ENCODE measurements around the gene FGF3.

Gene FGF3

GRCh38 chr11:69818603-69819441 lies at the start of gene FGF3:
TSS of gene FGF3 (minus strand) at chr11:69819416. CDS start at chr11:69818933, 483 bp downstream.
- no peak for DNase-seq (ENCODE audit: low spot score)

DNA sequence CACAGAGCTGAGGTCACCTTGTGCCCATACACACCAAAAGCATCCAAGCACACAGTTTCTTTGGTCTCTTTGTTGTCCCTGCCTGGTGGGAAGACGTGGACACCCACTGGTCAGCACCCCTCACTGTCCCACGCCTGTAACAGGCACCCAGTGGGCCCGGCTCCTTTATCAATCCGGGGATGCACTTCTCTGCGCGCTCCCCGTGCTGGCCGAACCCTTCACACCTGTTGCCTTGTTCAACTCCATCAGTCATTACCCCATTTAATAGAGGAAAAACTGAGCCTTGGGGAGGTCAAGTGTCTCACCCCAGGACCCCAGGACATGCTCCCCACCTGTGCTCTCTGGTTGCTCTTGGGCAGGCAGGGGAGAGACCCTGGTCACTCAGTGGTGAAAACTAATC lies 49.7 kb upstream of the FGF3 start:
- DNase-seq (ENCODE audit: low spot score) = no peak

DNA sequence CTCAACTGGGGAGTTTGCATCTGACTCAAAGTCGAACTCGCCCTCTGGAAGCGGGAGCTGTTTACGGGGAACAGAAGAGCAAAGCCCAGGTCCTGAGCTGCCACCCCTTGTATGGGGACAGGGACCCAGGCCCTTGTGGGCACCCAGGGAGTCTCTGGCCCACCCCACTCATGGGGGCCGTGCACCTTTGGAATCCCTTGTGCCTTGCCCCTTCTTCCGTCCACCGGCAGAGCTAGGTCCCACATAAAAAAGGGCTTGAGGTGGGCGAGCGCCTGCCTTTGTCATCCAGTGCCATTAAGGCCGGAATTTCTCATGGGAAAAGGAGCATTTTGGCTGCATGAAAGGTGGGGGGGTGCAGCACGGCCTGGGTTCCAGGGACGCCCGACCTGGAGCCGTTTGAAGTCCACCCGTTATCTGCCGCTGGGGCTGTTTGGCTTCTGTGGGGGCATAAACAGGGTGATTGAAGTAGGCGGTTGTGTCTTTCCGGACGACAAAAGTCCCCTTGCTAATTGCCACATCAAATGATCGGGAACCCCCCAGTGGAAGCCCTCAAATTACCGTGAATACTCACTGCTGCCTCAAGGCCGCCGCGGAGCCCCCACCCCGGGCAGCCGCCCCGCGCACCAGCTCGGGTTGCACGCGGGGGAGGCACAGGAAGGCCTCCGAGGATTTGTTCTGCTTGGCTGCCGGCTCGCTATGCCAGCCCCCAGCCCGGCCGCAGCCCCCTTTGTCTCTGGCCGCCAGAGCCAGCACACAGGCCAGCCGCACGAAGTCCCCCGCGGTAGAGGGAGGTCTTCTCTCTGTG lies 49.0 kb upstream of the FGF3 start:
- no peak for DNase-seq (ENCODE audit: low spot score)

DNA sequence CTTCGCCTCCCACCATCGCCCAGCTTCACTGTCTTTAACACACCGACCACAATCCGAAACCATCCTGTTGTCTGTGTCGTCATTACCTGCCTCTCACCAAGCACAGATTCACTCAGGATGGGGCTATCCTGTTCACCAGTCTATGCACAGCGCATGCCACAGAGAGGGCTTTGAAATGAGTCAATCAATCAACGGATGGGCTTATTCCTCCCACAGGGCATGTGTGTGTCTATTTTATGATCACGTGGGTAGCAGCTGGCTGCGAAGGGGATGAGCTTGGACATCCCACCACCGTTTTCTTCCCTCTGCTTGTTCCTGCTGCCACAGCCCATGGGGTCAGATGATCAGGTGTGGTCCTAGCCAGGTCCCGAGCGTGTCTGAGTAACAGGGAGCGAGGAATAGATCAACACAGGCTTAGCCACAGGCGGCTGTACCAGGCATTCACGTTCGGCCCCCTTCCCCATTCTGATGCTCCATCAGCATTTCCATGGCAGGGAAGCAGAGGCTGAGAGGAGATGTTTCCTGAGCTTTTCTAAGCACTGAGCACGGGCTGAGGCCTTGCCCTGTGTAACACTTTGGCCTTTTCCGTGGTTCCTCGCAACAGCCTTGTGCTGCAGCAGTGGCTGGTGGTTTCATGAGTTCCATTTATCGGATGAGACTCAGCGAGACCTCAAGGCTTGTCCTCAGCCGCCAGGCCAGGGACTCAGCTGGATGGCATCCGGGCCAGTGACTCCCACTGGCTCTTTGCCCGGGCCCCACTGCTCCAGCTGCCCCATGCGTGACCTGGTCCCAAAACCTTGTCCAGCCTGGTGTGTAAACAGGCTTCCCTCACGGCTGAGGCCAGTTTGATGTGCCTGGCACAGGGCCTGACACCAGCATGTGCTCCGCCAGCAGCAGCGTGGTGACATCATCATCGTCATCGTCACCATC lies 48.1 kb upstream of the FGF3 start:
- DNase-seq (ENCODE audit: low spot score) = no peak

GRCh38 chr11:69866648-69867047 lies 47.4 kb upstream of the FGF3 start:
- DNase-seq (ENCODE audit: low spot score) = no peak

DNA sequence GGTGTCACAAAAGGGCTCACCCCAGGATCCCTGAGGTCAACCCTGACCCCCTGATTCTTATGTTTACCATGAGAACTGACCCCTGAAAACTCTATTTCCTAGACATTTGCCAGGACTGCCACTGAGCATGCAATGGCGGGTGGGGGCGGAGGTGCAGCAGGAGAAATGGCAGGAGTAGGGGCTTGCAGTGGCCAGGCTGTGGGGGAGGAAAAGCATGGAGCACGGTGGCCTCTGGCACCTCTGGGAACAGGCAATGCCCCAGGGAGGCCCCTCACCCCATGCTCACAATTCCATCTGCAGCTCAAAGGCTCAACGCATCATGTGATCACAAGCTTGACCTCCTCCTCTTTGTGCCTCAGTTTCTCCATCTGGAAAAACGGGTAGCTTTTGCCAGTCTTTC lies 46.5 kb upstream of the FGF3 start:
- DNase-seq (ENCODE audit: low spot score) = no peak

- no peak for DNase-seq (ENCODE audit: low spot score)
These were observed 45.8 kb upstream of the FGF3 start for GRCh38 chr11:69864686-69865661.

GRCh38 chr11:69863544-69864200 lies 44.5 kb upstream of the FGF3 start:
- DNase-seq (ENCODE audit: low spot score) = no peak

DNA sequence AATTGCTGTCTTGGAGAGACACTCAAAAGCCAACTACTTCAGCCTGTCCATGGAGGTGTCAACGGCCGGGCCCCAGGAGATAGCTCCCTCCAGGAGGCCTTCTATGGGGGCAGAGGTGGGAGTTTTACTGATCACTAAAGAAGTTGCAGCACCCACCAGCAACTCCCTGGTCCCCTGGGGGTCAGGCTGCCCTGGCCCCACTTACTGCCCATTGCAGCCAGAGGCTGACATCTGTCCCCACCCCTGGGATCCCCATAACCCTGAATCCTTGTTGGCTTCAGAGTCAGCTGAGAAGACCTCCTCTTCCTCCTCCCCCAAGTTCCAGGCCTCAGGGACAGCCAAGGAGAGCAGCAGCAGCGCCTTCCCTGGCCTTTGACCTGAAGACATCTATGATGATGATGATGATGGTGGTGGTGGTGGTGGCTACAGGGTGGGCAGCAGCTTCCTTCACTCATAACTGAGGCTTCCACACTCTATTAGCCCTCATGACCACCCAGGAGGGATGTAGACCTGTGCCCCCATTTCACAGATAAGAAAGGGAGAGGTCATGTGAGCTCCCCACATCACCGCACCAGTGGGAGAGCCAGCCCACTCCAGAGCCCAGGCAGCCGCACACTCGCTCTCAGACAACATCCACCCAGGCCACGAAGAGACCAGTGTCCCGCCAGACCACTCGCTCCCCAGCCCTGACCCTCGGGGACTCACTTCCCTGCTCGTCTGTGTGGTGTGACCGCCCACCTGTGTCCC lies 43.8 kb upstream of the FGF3 start:
- no peak for DNase-seq (ENCODE audit: low spot score)

GRCh38 chr11:69862331-69862771 lies 43.1 kb upstream of the FGF3 start:
- no peak for DNase-seq (ENCODE audit: low spot score)

DNA sequence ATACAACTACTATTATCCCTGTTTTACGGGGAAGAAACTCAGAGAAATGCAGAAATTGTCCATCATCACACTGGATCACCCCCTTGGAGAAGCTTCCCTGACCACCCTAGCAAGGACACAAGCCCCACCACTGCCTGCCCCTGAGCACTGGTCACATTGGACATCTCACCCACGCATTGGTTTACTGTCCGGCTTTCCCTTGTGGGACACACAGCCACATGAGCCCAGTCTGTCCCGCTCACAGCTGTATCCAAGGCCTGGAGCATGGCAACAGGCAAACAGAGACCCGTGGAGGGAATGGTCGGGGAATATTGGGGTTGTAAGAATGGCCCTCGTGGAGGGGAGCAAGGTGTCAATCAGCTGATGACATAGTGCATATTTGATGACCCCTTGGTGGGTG lies 42.7 kb upstream of the FGF3 start:
- DNase-seq (ENCODE audit: low spot score) = no peak

GRCh38 chr11:69860796-69861445 lies 41.7 kb upstream of the FGF3 start:
- DNase-seq (ENCODE audit: low spot score) = no peak

DNA sequence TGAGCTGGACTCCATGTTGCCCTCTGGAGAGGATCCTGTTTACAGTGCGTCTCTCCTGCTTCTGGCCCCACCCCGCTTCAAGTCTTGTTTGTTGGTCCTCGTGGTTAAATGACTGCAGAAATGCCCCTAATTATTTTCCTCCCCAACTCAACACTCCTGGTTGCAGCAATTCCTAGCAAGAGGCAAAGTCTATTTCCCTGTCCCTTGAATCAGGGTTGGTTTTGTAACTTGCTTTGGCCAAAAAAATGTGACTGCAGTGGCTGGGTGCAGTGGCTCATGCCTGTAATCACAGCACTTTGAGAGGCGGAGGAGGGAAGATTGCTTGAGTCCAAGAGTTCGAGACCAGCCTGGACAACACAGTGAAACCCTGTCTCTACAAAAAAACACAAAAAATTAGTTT lies 41.0 kb upstream of the FGF3 start:
- DNase-seq (ENCODE audit: low spot score) = no peak

DNA sequence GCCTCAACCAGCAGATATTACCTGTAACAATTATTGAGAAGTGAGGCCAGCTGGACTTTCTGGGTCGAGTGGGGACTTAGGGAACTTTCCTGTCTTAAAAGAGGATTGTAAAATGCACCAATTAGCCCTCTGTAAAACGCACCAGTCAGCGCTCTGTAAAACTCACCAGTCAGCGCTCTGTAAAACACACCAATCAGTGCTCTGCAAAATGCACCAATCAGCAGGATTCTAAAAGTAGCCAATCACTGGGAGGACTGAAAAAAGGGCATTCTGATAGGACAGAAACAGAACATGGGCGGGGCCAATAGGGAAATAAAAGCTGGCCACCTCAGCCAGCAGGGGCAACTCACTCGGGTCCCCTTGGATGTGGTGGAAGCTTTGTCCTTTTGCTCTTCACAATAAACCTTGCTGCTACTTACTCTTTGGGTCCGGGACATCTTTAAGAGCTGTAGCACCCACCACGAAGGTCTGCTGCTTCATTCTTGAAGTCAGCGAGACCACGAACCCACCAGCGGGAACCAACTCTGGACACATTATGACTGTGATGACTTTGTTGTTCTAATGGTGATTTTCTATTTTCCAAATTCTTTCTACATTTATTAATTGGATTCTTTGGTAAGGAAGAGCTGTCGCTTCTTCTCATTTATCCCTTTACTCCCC lies 40.2 kb upstream of the FGF3 start:
- DNase-seq (ENCODE audit: low spot score) = no peak

DNA sequence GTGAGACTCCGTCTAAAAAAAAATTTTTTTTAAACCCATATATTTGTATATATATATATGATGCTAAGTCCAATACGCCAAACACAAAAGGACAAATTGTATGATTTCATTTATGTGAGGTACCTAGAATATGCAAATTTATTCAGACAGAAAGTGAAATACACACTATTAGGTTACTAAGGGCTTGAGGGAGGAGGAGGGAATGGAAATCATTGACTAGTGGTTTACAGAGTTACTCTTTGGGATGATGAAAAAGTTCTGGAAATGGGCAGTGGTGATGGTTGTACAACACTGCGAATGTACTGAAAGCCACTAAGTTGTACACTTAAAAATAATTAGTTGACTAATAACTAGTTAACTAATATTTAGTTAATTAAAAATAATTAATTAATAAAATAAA lies 36.2 kb upstream of the FGF3 start:
- no peak for DNase-seq (ENCODE audit: low spot score)

DNA sequence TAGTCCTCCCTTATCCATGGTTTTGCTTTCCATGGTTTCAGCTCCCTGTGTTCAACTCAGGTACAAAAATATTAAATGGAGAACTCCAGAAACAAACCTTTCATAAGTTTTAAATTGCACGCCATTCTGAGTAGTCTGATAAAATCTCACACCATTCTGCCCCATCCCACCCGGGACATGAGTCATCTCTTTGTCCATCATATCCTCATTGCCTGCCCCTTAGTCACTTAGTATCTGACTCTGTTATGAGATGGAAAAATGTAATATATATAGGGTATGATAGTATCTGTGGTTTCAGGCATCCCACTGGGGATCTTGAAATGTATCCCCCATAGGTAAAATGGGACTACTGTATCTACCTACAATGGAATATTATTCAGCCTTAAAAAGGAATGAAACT lies 35.5 kb upstream of the FGF3 start:
- no peak for DNase-seq (ENCODE audit: low spot score)

DNA sequence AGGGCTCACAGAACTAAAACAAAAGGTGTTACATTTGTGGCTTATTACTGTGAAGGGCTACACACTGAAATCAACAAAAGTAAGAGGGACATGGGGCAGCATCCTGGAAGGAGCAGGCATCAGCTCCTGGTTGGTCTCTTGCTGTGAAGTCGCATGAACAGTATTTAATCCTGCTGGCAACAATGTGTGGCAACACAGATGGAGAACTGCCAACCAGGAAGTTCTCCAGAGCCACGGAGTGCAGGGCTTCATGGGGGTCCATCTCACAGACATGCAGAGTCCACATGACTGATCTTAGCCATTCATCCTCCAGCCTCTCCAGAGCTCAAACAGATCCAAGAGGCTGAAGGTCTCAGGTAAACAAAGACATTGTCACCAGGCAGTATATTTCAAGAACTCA lies 32.8 kb upstream of the FGF3 start:
- no peak for DNase-seq (ENCODE audit: low spot score)

DNA sequence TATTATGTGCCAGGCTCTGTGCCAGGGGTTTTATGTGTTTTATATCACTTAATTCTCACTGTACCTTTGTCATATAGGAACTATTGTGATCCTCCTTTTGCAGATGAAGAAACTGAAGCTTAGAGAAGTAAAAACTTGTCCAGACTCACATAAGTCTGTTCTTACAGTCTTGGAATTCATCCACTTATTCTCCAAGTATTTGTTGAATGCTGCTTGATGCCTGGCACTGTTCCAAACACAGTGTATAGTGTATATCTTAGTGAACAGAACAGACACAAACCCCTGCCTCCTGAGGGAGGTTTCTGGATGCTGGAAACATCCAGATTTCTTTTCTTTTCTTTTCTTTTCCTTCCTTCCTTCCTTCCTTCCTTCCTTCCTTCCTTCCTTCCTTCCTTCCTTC lies 29.0 kb upstream of the FGF3 start:
- DNase-seq (ENCODE audit: low spot score) = no peak

DNA sequence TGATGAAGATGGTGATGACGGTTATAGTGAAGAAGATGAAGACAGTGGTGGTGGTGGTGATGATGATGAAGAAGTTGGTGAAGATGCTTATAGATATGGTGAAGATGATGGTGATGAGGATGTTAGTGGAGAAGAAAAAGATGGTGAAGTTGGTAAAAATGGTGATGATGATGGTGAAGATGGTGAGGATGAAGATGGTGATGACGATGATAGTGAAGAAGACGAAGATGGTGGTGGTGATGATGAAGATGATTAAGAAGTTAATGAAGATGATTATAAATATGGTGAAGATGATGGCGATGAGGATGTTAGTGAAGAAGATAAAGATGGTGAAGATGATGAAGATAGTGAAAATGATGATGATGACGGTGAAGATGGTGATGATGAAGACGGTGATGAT lies 25.2 kb upstream of the FGF3 start:
- DNase-seq (ENCODE audit: low spot score) = no peak

All from CD4-positive, alpha-beta T cell treated with Interleukin-15 for 4 hours (primary cell).